ENCODE data around the gene TBC1D16.
A peak's percentile ranks its signal among the peaks of the same experiment; 100 is the strongest.

TBC1D16 gene

DNA sequence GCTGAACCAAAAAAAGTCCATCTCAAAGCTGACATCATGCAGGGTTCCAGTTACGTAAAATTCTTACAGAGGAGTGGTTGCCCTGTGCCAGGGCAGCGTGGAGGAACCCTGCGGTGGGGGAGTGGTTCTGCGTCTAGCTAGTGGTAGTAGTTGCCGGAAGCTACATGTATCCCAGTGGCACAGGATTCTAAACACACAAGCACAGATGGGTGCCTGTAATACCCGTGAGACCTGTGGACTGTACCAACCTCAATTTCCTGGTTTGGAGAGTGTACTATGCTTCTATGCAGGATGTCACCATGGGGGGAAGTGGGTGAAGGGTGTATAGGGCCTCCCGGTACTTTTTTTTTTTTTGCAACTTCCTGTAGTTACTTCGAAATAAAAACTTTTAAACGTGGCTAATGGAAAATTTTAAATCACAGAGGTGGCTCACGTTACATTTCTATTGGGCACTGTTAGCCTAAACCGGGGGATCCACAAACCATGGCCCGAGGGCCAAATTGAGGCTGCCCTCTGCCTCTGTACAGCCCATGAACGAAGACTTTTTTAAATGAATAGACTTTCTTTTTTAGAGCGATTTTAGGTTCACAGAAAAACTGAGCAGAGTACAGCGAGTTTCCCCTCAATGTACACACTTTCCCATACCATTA, 38.5 kb downstream of the TBC1D16 start:
- TF ChIP-seq, protein P1, sequence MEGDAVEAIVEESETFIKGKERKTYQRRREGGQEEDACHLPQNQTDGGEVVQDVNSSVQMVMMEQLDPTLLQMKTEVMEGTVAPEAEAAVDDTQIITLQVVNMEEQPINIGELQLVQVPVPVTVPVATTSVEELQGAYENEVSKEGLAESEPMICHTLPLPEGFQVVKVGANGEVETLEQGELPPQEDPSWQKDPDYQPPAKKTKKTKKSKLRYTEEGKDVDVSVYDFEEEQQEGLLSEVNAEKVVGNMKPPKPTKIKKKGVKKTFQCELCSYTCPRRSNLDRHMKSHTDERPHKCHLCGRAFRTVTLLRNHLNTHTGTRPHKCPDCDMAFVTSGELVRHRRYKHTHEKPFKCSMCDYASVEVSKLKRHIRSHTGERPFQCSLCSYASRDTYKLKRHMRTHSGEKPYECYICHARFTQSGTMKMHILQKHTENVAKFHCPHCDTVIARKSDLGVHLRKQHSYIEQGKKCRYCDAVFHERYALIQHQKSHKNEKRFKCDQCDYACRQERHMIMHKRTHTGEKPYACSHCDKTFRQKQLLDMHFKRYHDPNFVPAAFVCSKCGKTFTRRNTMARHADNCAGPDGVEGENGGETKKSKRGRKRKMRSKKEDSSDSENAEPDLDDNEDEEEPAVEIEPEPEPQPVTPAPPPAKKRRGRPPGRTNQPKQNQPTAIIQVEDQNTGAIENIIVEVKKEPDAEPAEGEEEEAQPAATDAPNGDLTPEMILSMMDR (conservative IDR thresholded peaks at IDR 0.05): no peak
- H3K27ac ChIP-seq: no peak overlapping the region

DNA sequence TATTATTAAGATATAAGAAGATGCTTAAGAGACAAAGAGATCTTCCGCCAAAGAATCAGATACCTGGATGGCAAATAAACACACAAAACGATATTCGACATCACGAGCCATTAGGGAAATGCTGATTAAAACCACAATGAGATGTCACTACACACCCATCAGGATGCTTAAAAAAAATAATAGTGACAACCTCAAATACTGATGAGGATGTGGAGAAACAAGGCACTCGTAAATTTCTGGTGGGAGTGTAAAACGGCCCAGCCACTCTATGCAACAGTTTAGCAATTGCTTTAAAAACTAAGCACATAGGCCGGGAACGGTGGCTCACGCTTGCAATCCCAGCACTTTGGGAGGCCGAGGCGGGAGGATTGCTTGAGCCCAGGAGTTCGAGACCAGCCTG, 39.4 kb downstream of the TBC1D16 start:
- TF ChIP-seq, protein P1 (conservative IDR thresholded peaks at IDR 0.05): no peak
- H3K27ac ChIP-seq: no peak overlapping the region

DNA sequence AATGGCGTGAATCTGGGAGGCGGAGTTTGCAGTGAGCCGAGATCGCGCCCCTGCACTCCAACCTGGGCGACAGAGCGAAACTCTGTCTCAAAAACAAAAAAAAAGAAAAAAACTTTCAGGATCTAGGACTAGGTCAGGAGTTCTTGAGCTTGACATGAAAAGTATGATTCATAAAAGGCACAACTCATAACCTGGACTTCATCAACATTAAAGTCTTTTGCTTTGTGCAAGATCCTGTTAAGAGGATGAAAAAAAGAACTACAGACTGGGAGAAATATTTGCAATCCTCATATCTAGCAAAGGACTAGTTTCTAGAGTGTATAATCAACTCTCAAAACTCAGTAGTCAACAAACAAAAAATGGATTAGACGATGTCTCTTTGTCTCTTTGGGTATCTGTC, 40.0 kb downstream of the TBC1D16 start:
- TF ChIP-seq, protein P1 (conservative IDR thresholded peaks at IDR 0.05): no peak
- no peak overlapping the region for H3K27ac ChIP-seq

DNA sequence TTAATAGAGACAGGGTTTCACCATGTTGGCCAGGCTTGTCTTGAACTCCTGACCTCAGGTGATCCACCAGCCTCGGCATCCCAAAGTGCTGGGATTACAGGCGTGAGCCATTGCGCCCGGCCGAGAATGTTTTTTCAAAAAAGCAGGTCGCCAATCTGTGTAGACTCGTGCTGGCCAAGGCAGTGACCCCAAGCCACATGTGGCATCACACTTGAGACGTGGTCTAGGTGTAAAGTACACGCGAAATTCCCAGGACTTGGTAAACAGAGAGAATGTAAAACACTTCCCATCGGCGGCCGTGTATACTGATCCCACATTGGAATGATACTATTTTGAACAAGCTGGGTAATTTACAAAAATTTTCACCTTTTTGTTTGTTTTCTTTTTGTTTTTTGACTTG, 41.1 kb downstream of the TBC1D16 start:
- TF ChIP-seq, protein P1 (conservative IDR thresholded peaks at IDR 0.05): no peak
- H3K27ac ChIP-seq: peak overlapping the region; percentile 98

DNA sequence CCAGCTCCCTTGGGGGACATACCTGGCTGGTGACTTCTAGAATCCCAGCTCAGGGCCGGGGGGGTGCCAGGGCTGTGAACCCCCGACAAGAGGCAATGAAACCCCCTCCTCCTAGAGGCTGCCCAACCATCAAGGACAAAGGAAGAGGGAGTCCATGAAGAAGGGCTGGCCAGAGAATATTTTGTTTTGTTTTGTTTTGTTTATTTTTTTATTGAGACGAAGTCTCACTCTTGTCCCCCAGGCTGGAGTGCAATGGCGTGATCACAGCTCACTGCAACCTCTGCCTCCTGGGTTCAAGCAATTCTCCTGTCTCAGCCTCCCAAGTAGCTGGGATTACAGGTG, 41.5 kb downstream of the TBC1D16 start:
- H3K27ac ChIP-seq: peak overlapping the region; percentile 98

DNA sequence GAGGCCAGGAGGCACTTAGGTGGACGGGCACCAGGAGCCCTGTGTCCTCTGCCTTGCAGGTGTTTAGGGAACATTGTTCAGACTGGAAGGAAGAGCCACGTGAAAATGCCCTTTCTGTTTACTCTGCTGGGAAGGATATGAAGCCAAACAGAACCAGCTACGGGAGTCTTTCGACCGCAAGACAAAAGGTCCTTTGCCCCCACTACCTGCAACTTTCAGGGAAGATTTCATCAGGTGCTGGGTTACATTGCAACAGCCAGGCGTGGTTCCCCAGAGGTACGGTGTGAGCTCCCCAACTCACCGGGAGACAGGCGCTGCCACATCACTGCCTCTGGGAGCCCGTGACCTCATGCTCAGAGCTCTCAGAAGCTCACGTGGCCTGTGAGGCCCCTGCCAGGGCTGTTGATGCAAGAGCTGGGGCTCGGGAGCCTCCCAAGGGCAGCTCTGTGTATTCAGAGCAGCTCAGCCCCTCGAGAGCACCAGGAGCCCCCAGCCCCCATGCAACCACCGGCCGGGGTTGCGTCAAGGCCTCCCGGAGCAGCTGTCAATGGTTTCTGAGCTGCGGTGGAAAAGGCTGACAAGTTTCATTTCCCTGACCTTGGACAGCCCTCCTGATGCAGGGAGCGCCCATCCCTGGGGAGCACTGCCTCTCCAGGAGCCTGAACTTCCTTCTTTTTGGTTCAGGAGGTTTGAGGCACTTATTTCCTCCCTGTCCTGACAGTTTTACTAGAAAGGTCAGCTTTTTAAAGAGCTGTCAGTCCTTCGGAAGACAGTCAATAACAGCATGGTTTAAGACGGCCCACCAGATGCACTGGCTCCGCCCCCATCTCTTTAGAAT, 42.1 kb downstream of the TBC1D16 start:
- TF ChIP-seq, protein P1 (conservative IDR thresholded peaks at IDR 0.05): no peak
- H3K27ac ChIP-seq: peak overlapping the region; percentile 98

DNA sequence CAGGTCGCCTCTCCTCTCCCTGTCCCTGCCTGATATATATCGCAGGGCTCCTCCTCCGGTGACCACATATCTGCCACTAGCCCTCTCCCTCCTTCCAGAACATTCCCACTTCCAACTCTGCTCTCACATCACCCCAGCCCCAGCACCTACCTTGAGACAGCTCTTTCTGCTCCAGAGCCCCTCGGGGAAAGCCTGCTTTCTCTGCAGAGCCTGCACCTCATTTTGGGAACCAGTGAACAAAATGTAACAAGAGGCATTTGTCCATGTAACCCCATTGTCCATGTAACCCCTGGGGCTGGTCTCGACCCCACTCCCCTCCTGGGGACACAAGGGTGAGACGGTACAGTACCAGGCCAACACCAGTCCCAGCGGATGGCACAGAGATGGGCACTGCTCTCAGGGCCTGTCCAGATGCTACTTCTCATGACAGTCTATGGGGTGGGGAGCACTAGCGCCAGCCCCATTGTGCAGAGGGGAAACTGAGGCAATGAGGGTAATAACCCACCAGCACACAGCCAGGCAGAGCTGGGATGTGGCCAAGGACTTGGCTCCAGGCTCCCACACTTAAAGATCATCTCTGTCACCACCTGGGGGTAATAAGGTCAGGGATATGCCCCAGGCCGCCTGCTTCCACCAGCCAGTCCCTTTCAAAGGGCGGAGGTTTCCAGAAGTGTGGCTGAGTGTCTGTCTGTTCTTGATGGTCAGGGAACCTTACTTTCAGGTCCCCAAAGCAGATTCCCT, 42.9 kb downstream of the TBC1D16 start:
- H3K27ac ChIP-seq: peak overlapping the region; percentile 98
- TF ChIP-seq, protein P1 (conservative IDR thresholded peaks at IDR 0.05): no peak
